HG03039 (cell line): ENCODE measurements around the gene TBC1D22B.
"Not testable (repeated sequence)": the region's sequence is repeated elsewhere in the genome, so short reads cannot be mapped to it uniquely, and the experiment has no call there.

Experiments
- ATAC-seq: cut with Tn5 transposase; IDR thresholded peaks from one replicate; pipeline ENCODE4 v1.9.1; 2021; ENCODE audit warnings: mild to moderate bottlenecking, moderate library complexity; ENCODE audit not compliant: unreplicated experiment

The TBC1D22B gene

GRCh38 chr6:37299990-37300389 is 42.4 kb downstream of the TBC1D22B start:
- ATAC-seq = no peak

GRCh38 chr6:37302086-37302686 is 44.6 kb downstream of the TBC1D22B start:
- no peak for ATAC-seq

- ATAC-seq = no peak
Observed at GRCh38 chr6:37303091-37303660, 45.6 kb downstream of the TBC1D22B start.

GRCh38 chr6:37303891-37304503 is 46.4 kb downstream of the TBC1D22B start:
- ATAC-seq = no peak

GRCh38 chr6:37304766-37305165 is 47.2 kb downstream of the TBC1D22B start:
- no peak for ATAC-seq

GRCh38 chr6:37305841-37306425 is 48.4 kb downstream of the TBC1D22B start:
- ATAC-seq = no peak

GRCh38 chr6:37306624-37307222 is 49.2 kb downstream of the TBC1D22B start:
- no peak for ATAC-seq

- not testable (repeated sequence) for ATAC-seq
Observed at GRCh38 chr6:37307484-37307883, 49.9 kb downstream of the TBC1D22B start.

- no peak for ATAC-seq
Observed at GRCh38 chr6:37308069-37308815, 50.7 kb downstream of the TBC1D22B start.

GRCh38 chr6:37309046-37309445 is 51.5 kb downstream of the TBC1D22B start:
- ATAC-seq = no peak

GRCh38 chr6:37309692-37310091 is 52.1 kb downstream of the TBC1D22B start:
- no peak for ATAC-seq

- no peak for ATAC-seq
Observed at GRCh38 chr6:37310966-37311365, 53.4 kb downstream of the TBC1D22B start.

- ATAC-seq = no peak
Observed at GRCh38 chr6:37311741-37312473, 54.3 kb downstream of the TBC1D22B start.

GRCh38 chr6:37313723-37314486 is 56.3 kb downstream of the TBC1D22B start:
- ATAC-seq = no peak

- no peak for ATAC-seq
Observed at GRCh38 chr6:37314487-37315156, 57.0 kb downstream of the TBC1D22B start.

GRCh38 chr6:37315157-37315515 is 57.6 kb downstream of the TBC1D22B start:
- no peak for ATAC-seq

GRCh38 chr6:37316071-37316470 is 58.5 kb downstream of the TBC1D22B start:
- ATAC-seq = no peak

GRCh38 chr6:37317312-37318038 is 59.9 kb downstream of the TBC1D22B start:
- no peak for ATAC-seq
